Thyroid gland (tissue), 4 donors: ENCODE results near the gene MPHOSPH6.

Source experiments
- POLR2A ChIP-seq, 2 donors: fragments of 450-650 bp; IDR thresholded peaks; one replicate each; pipeline ENCODE4 v1.6.1; 2017; ENCODE audit warnings: antibody characterized with exemption in 2 of 2, mild to moderate bottlenecking in 2 of 2, moderate library complexity in 1 of 2
- TF ChIP-seq, protein P1 (sequence below), 6 experiments: fragments of 200-600 bp in 3 of 6; fragments of 450-650 bp in 3 of 6; sonication (generic) in 3 of 6; IDR thresholded peaks; one replicate each; pipeline ENCODE4 v1.5.1; 2016 to 2019; ENCODE audit warnings: antibody characterized with exemption in 6 of 6, mild to moderate bottlenecking in 2 of 6, inconsistent platforms in 1 of 6, moderate library complexity in 1 of 6

DNA sequence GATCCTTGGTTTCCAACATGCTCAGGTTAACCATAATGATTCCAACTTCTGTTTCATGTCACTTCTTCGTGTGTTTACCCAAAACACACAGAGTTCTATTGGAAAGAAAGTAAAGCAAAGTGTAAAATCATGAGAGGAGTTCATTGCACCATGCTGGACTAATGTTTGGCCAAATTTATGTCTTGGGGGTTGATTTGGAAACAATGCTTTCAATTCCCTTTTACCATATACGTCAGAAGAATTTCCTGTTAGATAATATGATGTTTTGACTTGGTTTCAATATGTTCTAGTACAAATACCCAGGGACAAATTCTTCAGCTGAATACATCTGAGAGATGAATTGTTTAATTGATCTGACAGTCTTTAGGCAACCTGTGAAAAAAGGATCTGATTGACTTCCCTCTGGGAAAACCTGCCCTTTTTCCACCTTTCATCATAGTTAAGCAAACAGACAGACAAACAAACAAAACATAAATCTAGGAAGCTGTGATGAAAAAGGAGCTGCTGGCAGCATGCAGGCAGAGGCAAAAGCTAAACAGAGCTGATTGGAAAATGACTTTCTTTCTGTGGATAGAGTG is 26.0 kb upstream of the MPHOSPH6 start:
- TF ChIP-seq, protein P1, sequence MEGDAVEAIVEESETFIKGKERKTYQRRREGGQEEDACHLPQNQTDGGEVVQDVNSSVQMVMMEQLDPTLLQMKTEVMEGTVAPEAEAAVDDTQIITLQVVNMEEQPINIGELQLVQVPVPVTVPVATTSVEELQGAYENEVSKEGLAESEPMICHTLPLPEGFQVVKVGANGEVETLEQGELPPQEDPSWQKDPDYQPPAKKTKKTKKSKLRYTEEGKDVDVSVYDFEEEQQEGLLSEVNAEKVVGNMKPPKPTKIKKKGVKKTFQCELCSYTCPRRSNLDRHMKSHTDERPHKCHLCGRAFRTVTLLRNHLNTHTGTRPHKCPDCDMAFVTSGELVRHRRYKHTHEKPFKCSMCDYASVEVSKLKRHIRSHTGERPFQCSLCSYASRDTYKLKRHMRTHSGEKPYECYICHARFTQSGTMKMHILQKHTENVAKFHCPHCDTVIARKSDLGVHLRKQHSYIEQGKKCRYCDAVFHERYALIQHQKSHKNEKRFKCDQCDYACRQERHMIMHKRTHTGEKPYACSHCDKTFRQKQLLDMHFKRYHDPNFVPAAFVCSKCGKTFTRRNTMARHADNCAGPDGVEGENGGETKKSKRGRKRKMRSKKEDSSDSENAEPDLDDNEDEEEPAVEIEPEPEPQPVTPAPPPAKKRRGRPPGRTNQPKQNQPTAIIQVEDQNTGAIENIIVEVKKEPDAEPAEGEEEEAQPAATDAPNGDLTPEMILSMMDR (IDR thresholded peaks at IDR 0.05), result no peak
- TF ChIP-seq POLR2A (IDR thresholded peaks at IDR 0.05), result no peak
